OCI-LY3 (cell line): ENCODE results near the gene GARRE1.
"Not testable (repeated sequence)": the region's sequence is repeated elsewhere in the genome, so short reads cannot be mapped to it uniquely, and the experiment has no call there.

Experiments used
- H2AFZ ChIP-seq: fragments of 200-600, 300-600 bp; shearing (Covaris generic); 2 replicates; pipeline ENCODE4 v1.6.0; 2014; ENCODE audit warnings: antibody characterized with exemption, low read depth, low read length
- H3K27ac ChIP-seq: fragments of 200-600, 300-600 bp; sonication (generic); 2 replicates; pipeline ENCODE4 v1.5.1; 2014; ENCODE audit warnings: mild to moderate bottlenecking, low read length, moderate library complexity, mixed read lengths
- H3K27me3 ChIP-seq: fragments of 200-600, 300-600 bp; sonication (generic); 2 replicates; pipeline ENCODE4 v1.6.1; 2014; ENCODE audit warnings: low read depth, low read length, mixed read lengths
- H3K36me3 ChIP-seq: fragments of 200-600, 300-600 bp; sonication (generic); replicated peaks from 2 replicates; pipeline ENCODE3; 2014; ENCODE audit warnings: low read depth, low read length, mixed read lengths
- H3K4me1 ChIP-seq: fragments of 300-600, 200-600 bp; sonication (generic); 2 replicates; pipeline ENCODE4 v1.6.1; 2014; ENCODE audit warnings: low read length, mixed read lengths
- H3K4me2 ChIP-seq: fragments of 200-600, 300-600 bp; sonication (generic); 2 replicates; pipeline ENCODE4 v1.6.1; 2014; ENCODE audit warnings: low read length, mixed read lengths
- H3K4me3 ChIP-seq: fragments of 300-600, 200-600 bp; sonication (generic); 2 replicates; pipeline ENCODE4 v1.5.1; 2014; ENCODE audit warnings: antibody characterized with exemption, mild to moderate bottlenecking, low read length, moderate library complexity
- H3K79me2 ChIP-seq: fragments of 300-600, 200-600 bp; shearing (Covaris generic); 2 replicates; pipeline ENCODE4 v1.6.1; 2014; ENCODE audit warnings: mild to moderate bottlenecking, low read length, mixed read lengths
- H3K9ac ChIP-seq: fragments of 300-600, 200-600 bp; shearing (Covaris generic); 2 replicates; pipeline ENCODE4 v1.6.0; 2014; ENCODE audit warnings: mild to moderate bottlenecking, low read length, moderate library complexity
- H3K9me3 ChIP-seq: fragments of 200-600, 300-600 bp; shearing (Covaris generic); 2 replicates; pipeline ENCODE4 v1.6.1; 2014; ENCODE audit warnings: low read length, mixed read lengths; ENCODE audit not compliant: insufficient read depth
- H4K20me1 ChIP-seq: fragments of 200-600, 300-600 bp; sonication (generic); 2 replicates; pipeline ENCODE4 v1.6.1; 2016; ENCODE audit warnings: low read length, mixed read lengths; ENCODE audit not compliant: insufficient read depth
- EZH2phosphoT487 ChIP-seq: fragments of 200-600 bp; shearing (Covaris generic); IDR thresholded peaks from 2 replicates; pipeline ENCODE4 v1.6.1; 2018; ENCODE audit warnings: antibody characterized with exemption, mixed run types, low read depth
- TF ChIP-seq, protein P1 (sequence below): fragments of 200-600, 300-600 bp; sonication (generic); IDR thresholded peaks from 2 replicates; pipeline ENCODE4 v1.5.1; 2014; ENCODE audit warnings: antibody characterized with exemption, low read length, low read depth

GARRE1 gene

DNA sequence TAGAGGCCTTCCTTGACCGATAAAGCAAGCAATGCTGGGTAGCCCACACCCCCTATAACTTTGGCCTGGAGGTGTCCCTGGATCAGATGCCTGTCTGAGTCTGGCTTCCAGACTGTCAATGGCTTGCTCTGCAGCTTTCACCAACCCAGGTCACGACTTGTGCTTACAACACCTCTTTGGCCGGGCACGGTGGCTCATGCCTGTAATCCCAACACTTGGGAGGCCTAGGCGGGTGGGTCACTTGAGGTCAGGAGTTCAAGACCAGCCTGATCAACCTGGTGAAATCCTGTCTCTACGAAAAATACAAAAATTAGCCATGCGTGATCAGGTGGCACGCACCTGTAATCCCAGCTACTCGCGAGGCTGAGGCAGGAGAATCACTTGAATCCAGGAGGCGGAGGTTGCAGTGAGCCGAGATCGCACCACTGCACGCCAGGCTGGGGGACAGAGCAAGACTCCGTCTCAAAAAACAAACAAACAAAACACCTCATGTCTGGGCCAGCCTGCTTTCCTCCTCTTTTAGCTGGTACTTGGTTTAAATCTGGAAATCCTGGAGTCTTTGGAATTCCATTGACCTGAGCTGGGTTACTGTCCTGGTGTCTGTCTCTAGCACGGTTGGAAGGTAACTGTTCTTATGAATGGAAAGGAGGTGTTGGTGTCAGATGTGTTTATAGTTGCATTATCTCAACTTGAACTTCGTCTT, 10.3 kb upstream of the GARRE1 start:
- no peak for TF ChIP-seq EZH2phosphoT487
- TF ChIP-seq, protein P1, sequence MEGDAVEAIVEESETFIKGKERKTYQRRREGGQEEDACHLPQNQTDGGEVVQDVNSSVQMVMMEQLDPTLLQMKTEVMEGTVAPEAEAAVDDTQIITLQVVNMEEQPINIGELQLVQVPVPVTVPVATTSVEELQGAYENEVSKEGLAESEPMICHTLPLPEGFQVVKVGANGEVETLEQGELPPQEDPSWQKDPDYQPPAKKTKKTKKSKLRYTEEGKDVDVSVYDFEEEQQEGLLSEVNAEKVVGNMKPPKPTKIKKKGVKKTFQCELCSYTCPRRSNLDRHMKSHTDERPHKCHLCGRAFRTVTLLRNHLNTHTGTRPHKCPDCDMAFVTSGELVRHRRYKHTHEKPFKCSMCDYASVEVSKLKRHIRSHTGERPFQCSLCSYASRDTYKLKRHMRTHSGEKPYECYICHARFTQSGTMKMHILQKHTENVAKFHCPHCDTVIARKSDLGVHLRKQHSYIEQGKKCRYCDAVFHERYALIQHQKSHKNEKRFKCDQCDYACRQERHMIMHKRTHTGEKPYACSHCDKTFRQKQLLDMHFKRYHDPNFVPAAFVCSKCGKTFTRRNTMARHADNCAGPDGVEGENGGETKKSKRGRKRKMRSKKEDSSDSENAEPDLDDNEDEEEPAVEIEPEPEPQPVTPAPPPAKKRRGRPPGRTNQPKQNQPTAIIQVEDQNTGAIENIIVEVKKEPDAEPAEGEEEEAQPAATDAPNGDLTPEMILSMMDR: no peak
- Histone ChIP-seq H3K9me3 (no peaks in the 10 kb centered on the region), H3K4me1 (no peaks in the 10 kb centered on the region), H3K9ac (no peak overlapping the region), H3K79me2 (no peaks in the 10 kb centered on the region), H3K27me3 (no peaks in the 10 kb centered on the region), H4K20me1 (no peaks in the 10 kb centered on the region), H3K4me2 (no peak overlapping the region), H3K36me3 (no peaks in the 10 kb centered on the region), H2AFZ (no peak overlapping the region), H3K27ac (no peak overlapping the region), H3K4me3 (no peak overlapping the region)

DNA sequence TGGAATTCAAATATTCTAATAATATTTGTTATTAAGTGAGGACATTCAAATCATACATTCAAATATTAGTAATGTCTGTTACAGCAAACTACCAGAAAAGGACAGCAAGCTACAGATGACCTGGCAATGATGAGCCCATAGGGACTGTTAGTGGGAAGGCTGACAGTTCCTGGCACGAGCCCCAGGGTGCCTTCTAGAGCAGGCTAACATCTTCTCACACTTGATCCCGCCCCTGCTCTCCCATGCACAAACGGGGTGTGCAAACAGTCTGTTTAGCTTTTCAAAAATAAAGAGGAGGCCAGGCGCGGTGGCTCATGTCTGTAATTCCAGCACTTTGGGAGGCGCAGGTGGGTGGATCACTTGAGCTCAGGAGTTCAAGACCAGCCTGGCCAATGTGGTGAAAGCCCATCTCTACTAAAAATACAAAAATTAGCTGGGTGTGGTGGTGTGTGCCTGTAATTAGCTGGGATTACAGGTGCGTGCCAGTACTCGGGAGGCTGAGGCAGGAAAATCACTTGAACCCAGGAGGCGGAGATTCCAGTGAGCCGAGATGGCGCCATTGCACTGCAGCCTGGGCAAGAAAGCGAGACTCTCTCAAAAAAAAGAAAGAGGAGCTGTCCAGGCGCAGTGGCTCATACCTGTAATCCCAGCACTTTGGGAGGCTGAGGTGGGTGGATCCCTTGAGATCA, 9.6 kb upstream of the GARRE1 start:
- no peaks in the 10 kb centered on the region for H3K79me2 ChIP-seq
- no peak overlapping the region for H2AFZ ChIP-seq
- no peak overlapping the region for H3K9ac ChIP-seq
- H3K4me3 ChIP-seq: no peak overlapping the region
- no peaks in the 10 kb centered on the region for H3K36me3 ChIP-seq
- H4K20me1 ChIP-seq: no peaks in the 10 kb centered on the region
- no peaks in the 10 kb centered on the region for H3K4me1 ChIP-seq
- no peak for TF ChIP-seq EZH2phosphoT487
- TF ChIP-seq, protein P1: no peak
- H3K27ac ChIP-seq: no peak overlapping the region
- no peaks in the 10 kb centered on the region for H3K27me3 ChIP-seq
- H3K9me3 ChIP-seq: no peaks in the 10 kb centered on the region
- no peak overlapping the region for H3K4me2 ChIP-seq

DNA sequence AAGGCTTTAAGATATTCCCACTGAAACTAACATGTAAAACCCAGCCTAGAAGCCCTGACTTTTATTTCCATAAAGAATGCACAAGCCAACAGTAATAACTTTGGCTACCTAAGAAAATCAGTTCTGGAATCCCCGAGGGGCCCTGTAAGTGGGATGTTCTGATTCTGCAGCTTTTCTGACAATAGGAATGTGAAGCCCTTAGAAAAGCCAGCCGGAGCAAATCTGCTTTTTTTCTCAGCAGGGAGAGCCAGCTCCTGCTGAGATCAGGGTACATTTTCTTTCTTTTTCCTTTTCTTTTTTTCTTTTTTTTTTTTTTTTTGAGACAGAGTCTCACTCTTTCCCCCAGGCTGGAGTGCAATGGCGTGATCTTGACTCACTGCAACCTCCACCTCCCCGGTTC, 8.0 kb upstream of the GARRE1 start:
- H3K4me1 ChIP-seq: no peaks in the 10 kb centered on the region
- no peaks in the 10 kb centered on the region for H3K79me2 ChIP-seq
- H3K36me3 ChIP-seq: no peaks in the 10 kb centered on the region
- H3K27me3 ChIP-seq: no peaks in the 10 kb centered on the region
- H4K20me1 ChIP-seq: no peaks in the 10 kb centered on the region
- H2AFZ ChIP-seq: no peak overlapping the region
- no peak overlapping the region for H3K27ac ChIP-seq
- no peak for TF ChIP-seq EZH2phosphoT487
- TF ChIP-seq, protein P1: no peak
- H3K9me3 ChIP-seq: no peaks in the 10 kb centered on the region
- H3K9ac ChIP-seq: no peak overlapping the region
- H3K4me2 ChIP-seq: no peak overlapping the region
- H3K4me3 ChIP-seq: no peak overlapping the region

DNA sequence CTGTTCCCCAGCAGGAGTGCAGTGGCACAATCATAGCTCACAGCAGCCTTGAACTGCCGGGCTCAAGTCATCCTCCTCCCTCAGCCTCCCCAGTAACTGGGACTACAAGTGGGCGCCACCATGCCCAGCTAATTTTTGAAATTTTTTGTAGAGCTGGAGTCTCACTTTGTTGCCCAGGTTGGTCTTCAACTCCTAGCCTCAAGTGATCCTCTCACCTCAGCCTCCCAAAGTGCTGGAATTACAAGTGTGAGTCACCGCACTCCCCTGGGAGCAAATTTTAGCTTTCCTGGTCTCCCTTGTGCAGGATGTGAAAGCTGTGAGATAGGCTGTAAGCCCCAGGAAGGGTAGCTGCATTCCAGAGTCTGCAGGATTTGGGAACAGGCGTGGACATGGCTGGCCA, 5.4 kb upstream of the GARRE1 start:
- H4K20me1 ChIP-seq: no peaks in the 10 kb centered on the region
- H3K79me2 ChIP-seq: no peaks in the 10 kb centered on the region
- no peaks in the 10 kb centered on the region for H3K27me3 ChIP-seq
- no peak overlapping the region for H3K27ac ChIP-seq
- H3K36me3 ChIP-seq: no peaks in the 10 kb centered on the region
- TF ChIP-seq, protein P1: no peak
- H3K4me3 ChIP-seq: no peak overlapping the region
- peaks cover 4% of the 10 kb centered on the region; the same call in 1 of the 2 replicates for H3K4me1 ChIP-seq
- no peak overlapping the region for H3K4me2 ChIP-seq
- no peak overlapping the region for H3K9ac ChIP-seq
- H3K9me3 ChIP-seq: no peaks in the 10 kb centered on the region
- no peak overlapping the region for H2AFZ ChIP-seq

DNA sequence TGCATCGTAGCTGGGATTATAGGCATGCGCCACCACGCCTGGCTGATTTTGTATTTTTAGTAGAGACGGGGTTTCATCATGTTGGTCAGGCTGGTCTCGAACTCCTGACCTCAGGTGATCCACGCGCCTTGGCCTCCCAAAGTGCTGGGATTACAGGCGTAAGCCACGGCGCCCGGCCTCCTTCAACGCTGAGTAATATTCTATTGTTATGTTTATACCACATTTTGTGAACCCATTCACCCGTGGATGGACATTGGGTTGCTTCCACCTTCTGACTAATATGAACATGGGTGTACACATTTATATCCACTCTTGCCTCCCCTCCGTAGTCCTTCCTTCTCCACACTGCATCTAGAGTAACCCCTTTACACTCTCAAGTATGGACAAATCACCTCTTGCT, 1.2 kb upstream of the GARRE1 start:
- H3K9ac ChIP-seq, H4K20me1 ChIP-seq, H3K4me1 ChIP-seq, H2AFZ ChIP-seq, H3K27ac ChIP-seq, H3K27me3 ChIP-seq, H3K9me3 ChIP-seq, H3K36me3 ChIP-seq: not testable (repeated sequence)
- peaks cover 21% of the 10 kb centered on the region for H3K79me2 ChIP-seq
- H3K4me3 ChIP-seq: peak overlapping the region; percentile 95
- peak overlapping the region; percentile 79; the same call in 1 of the 2 replicates for H3K4me2 ChIP-seq

DNA sequence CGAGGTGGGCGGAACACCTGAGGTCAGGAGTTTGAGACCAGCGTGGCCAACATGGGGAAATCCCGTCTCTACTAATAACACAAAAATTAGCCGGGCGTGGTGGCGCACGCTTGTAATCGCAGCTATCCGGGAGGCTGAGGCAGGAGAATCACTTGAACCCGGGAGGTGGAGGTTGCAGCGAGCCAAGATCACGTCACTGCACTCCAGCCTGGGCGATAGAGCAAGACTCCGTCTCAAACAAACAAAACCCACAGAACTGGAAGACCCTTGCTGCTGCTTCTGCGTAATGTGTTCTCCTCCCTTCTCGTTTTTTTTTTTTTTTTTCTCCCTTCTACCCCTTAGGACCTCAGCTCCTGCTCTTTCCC, 691 bp upstream of the GARRE1 start:
- Histone ChIP-seq H3K4me3 (peak overlapping the region; percentile 95), H2AFZ (peak overlapping the region; percentile 97), H3K4me2 (peak overlapping the region; percentile 79), H3K9ac (peak overlapping the region; percentile 92), H3K79me2 (peaks cover 21% of the 10 kb centered on the region)
- not testable (repeated sequence) for H4K20me1 ChIP-seq, H3K36me3 ChIP-seq, H3K9me3 ChIP-seq, H3K4me1 ChIP-seq, H3K27ac ChIP-seq, H3K27me3 ChIP-seq
